Vagina (tissue), 2 donors: ENCODE measurements around the gene THAP9. TPM values are rescaled to one million over a fixed set of nuclear protein-coding genes. Genes with fewer than 3 reads are reported as not detected.
"Not testable (repeated sequence)": the region's sequence is repeated elsewhere in the genome, so short reads cannot be mapped to it uniquely, and the experiment has no call there.

ENCODE experiments used
- DNase-seq, 2 donors: peaks; one replicate each; pipeline ENCODE4 v3.0.0-alpha.2; 2017; ENCODE audit errors: extremely low spot score in 2 of 2
- H3K27ac ChIP-seq: fragments of 200-600 bp; sonication (generic); one replicate; pipeline ENCODE4 v1.5.1; 2019
- H3K27me3 ChIP-seq: fragments of 200-600 bp; sonication (generic); one replicate; pipeline ENCODE4 v1.5.1; 2019
- H3K36me3 ChIP-seq, 2 donors: fragments of 200-600 bp; sonication (generic); one replicate each; pipeline ENCODE4 v1.5.1; 2017 to 2019
- H3K4me1 ChIP-seq: fragments of 200-600 bp; sonication (generic); one replicate; pipeline ENCODE4 v1.5.1; 2019
- H3K4me3 ChIP-seq, 2 donors: fragments of 200-600 bp; sonication (generic); 1 replicate in 1 of 2; 2 replicates in 1 of 2; pipeline ENCODE4 v1.5.1; 2016 to 2019
- H3K9me3 ChIP-seq: fragments of 200-600 bp; sonication (generic); one replicate; pipeline ENCODE4 v1.5.1; 2019
- CTCF ChIP-seq, 3 experiments: fragments of 450-650 bp in 2 of 3; fragments of 200-600 bp in 1 of 3; sonication (generic) in 1 of 3; IDR thresholded peaks; one replicate each; pipeline ENCODE4 v1.5.1; 2017 to 2019; ENCODE audit warnings: antibody characterized with exemption in 3 of 3, mild to moderate bottlenecking in 2 of 3, moderate library complexity in 2 of 3
- POLR2A ChIP-seq, 2 donors: fragments of 450-650 bp; IDR thresholded peaks; one replicate each; pipeline ENCODE4 v1.6.1; 2017; ENCODE audit warnings: antibody characterized with exemption in 2 of 2, mild to moderate bottlenecking in 2 of 2, moderate library complexity in 2 of 2
- POLR2AphosphoS5 ChIP-seq, 2 donors: sonication (generic); formaldehyde crosslinking; IDR thresholded peaks; one replicate each; pipeline ENCODE4 v1.9.0; 2017; ENCODE audit warnings: antibody characterized with exemption in 2 of 2, mild to moderate bottlenecking in 2 of 2, low read depth in 1 of 2; ENCODE audit not compliant: insufficient read depth in 1 of 2
- intact Hi-C: fragments of 100-400 bp; cut with DNase I; formaldehyde crosslinking; loops from one replicate; pipeline ENCODE4 v1.15.1; 2023
- total RNA-seq: library from RNA; depleted of rRNA; stranded (reverse); fragments of >200 nt; gene quantifications from one replicate; pipeline ENCODE4 v1.2.3, GENCODE V29; 2016

The THAP9 gene
- 4.2 TPM for total RNA-seq

GRCh38 chr4:82900411-82901182 is at the start of gene THAP9:
TSS of gene THAP9 (plus strand) at chr4:82900735. CDS start at chr4:82900803, 68 bp downstream.
- peak; percentile 99 to 100 for DNase-seq
- Histone ChIP-seq H3K4me1 (peaks cover 45% of the 10 kb centered on the region), H3K4me3 (peak within 1 kb of the TSS; percentile 60 to 76), H3K27ac (peak within 1 kb of the TSS; percentile 98), H3K36me3 (no peaks in the 10 kb centered on the region), H3K9me3 (no peaks in the 10 kb centered on the region), H3K27me3 (no peaks in the 10 kb centered on the region)
- intact Hi-C loops: loop anchor here (2.0 to 5.0 kb wide), 2 partner anchors 22 to 112 kb away; partner anchors contain the start of gene LIN54
- TF ChIP-seq POLR2A (IDR thresholded peaks at IDR 0.05) (peak; percentile 64 to 85), CTCF (IDR thresholded peaks at IDR 0.05) (no peak), POLR2AphosphoS5 (IDR thresholded peaks at IDR 0.05; ENCODE audit: insufficient read depth in 1 of 2, low read depth in 1 of 2) (peak; percentile 92 to 96)

- Histone ChIP-seq H3K27me3 (no peaks in the 10 kb centered on the region), H3K4me1 (no peaks in the 10 kb centered on the region), H3K27ac (no peak overlapping the region), H3K4me3 (no peak overlapping the region), H3K36me3 (peaks cover 7 to 93% of the 10 kb centered on the region in 2 donors), H3K9me3 (no peaks in the 10 kb centered on the region)
- DNase-seq: no peak
- no peak for TF ChIP-seq POLR2A (IDR thresholded peaks at IDR 0.05)
- no peak for TF ChIP-seq POLR2AphosphoS5 (IDR thresholded peaks at IDR 0.05; ENCODE audit: insufficient read depth in 1 of 2, low read depth in 1 of 2)
- TF ChIP-seq CTCF (IDR thresholded peaks at IDR 0.05): no peak
- intact Hi-C loops: no loop called here
Measured at GRCh38 chr4:82851318-82851717, 49.2 kb upstream of the THAP9 start.

- no peaks in the 10 kb centered on the region for H3K9me3 ChIP-seq
- DNase-seq: no peak
- H3K36me3 ChIP-seq: peaks cover under 1 to 94% of the 10 kb centered on the region in 2 donors
- no peaks in the 10 kb centered on the region for H3K4me1 ChIP-seq
- intact Hi-C loops: no loop called here
- H3K27ac ChIP-seq: no peak overlapping the region
- no peak overlapping the region for H3K4me3 ChIP-seq
- H3K27me3 ChIP-seq: no peaks in the 10 kb centered on the region
- TF ChIP-seq POLR2AphosphoS5 (IDR thresholded peaks at IDR 0.05; ENCODE audit: insufficient read depth in 1 of 2, low read depth in 1 of 2) (no peak), CTCF (IDR thresholded peaks at IDR 0.05) (no peak), POLR2A (IDR thresholded peaks at IDR 0.05) (no peak)
Measured at GRCh38 chr4:82851885-82852750, 48.4 kb upstream of the THAP9 start.

- H3K36me3 ChIP-seq: peaks cover 0 to 92% of the 10 kb centered on the region in 2 donors
- TF ChIP-seq POLR2AphosphoS5 (IDR thresholded peaks at IDR 0.05; ENCODE audit: insufficient read depth in 1 of 2, low read depth in 1 of 2): no peak
- TF ChIP-seq POLR2A (IDR thresholded peaks at IDR 0.05): no peak
- no peak for DNase-seq
- no peaks in the 10 kb centered on the region for H3K4me1 ChIP-seq
- H3K4me3 ChIP-seq: no peak overlapping the region
- no peaks in the 10 kb centered on the region for H3K9me3 ChIP-seq
- intact Hi-C loops: no loop called here
- no peak overlapping the region for H3K27ac ChIP-seq
- H3K27me3 ChIP-seq: no peaks in the 10 kb centered on the region
Measured at GRCh38 chr4:82852751-82853285, 47.7 kb upstream of the THAP9 start.

- H3K36me3 ChIP-seq: peaks cover 0 to 47% of the 10 kb centered on the region in 2 donors
Measured at GRCh38 chr4:82860487-82860886, 40.0 kb upstream of the THAP9 start.

More at GRCh38 chr4:82860487-82860886, 40.0 kb upstream of the THAP9 start:
- DNase-seq, H3K27me3 ChIP-seq, H3K4me1 ChIP-seq, intact Hi-C loops, H3K9me3 ChIP-seq, H3K4me3 ChIP-seq, H3K27ac ChIP-seq: not testable (repeated sequence)
